GM12891 (cell line): ENCODE data around the gene NIPA2.
A peak's percentile ranks its signal among the peaks of the same experiment; 100 is the strongest.

ENCODE experiments used
- DNase-seq: peaks from one replicate; pipeline ENCODE4 v3.0.0; 2011; ENCODE audit warnings: low spot score; ENCODE audit not compliant: insufficient read length
- FAIRE-seq: peaks from 2 replicates; lab custom pipeline; 2011; peaks lifted over from hg19 to GRCh38; lab: Jason Lieb, UNC
- PAX5 ChIP-seq: IDR thresholded peaks from 2 replicates; pipeline ENCODE4 v1.6.1; 2011; ENCODE audit warnings: low read length, moderate library complexity, mild to moderate bottlenecking; ENCODE audit not compliant: insufficient read depth, severe bottlenecking
- POLR2A ChIP-seq: IDR thresholded peaks from 2 replicates; pipeline ENCODE4 v1.6.1; 2011; ENCODE audit warnings: low read depth, low read length, control low read depth
- POLR2AphosphoS5 ChIP-seq: IDR thresholded peaks from 2 replicates; pipeline ENCODE4 v1.6.1; 2011; ENCODE audit warnings: low read depth, low read length, control low read depth
- POU2F2 ChIP-seq: IDR thresholded peaks from 2 replicates; pipeline ENCODE4 v1.6.1; 2011; ENCODE audit warnings: low read depth, mild to moderate bottlenecking, control low read depth, low read length, moderate library complexity
- SPI1 ChIP-seq: IDR thresholded peaks from 2 replicates; pipeline ENCODE4 v1.6.1; 2011; ENCODE audit warnings: low read depth, low read length, control low read depth
- TAF1 ChIP-seq: IDR thresholded peaks from 2 replicates; pipeline ENCODE4 v1.6.1; 2011; ENCODE audit warnings: low read depth, low read length, control low read depth

The NIPA2 gene

DNA sequence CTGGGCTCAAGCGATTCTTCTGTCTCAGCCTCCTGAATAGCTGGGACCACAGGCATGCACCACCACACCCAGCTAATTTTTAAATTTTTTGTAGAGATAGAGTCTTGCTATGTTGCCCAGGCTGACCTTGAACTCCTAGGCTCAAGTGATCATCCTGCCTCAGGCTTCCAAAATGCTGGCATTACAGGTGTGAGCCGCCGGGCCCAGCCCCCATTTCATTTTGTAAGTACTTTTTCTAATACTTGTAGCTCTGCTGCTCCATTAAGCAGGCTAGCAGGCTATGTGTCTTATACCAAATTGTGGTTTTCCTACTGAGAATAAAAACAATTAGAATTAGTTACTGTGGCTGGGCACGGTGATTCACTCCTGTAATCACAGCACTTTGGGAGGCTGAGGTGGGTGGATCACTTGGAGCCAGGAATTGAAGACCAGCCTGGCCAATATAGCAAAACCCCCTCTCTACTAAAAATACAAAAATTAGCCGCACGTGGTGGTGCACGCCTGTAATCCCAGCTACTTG is 29.6 kb upstream of the NIPA2 start:
- TF ChIP-seq TAF1 (no peak), POU2F2 (no peak), POLR2A (no peak), SPI1 (no peak), PAX5 (no peak)
- DNase-seq (no peak), FAIRE-seq (no peak)

DNA sequence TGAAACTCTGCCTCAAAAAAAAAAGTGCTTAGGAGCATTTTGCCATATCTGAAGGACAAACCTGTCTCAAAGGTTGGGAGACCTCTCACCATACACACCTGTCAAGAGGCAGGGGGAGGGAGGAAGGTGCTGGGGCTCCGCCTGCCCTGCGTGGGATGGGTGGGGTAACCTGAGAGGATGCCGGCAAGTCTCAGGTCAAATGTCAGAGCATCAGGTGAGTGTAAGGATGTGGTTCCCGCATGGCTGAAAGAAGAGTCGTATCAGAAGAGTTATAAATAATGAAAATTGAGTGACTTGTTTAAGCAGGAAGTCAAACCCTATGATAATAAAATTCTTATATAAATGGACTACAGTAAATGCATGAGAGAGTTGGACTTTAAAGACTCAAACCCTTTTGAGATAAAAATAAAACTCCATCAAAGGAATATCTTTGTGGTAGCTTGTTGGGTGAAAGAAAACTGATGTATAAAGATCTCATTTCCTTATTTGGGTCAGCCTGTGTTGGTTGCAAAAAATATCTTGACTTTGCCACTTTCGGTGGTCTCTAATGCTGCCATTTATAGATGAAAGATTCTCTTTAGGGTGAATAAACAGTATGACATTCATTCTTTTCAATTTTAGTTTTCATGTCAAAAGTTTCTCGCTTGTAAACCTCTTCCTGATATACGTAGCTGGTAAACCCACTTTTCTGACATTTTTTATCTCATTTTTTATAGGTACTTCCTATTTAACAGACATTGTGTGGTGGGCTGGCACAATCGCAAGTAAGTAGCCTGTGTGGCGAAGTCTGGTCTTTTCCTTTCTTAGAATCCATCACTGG is 28.2 kb upstream of the NIPA2 start:
- FAIRE-seq (peak; percentile 72), DNase-seq (no peak)
- TF ChIP-seq POLR2A, result no peak
- TF ChIP-seq POLR2AphosphoS5, result no peak
- peak; percentile 63 for TF ChIP-seq SPI1
- TF ChIP-seq TAF1, result no peak
- TF ChIP-seq POU2F2, result no peak
- no peak for TF ChIP-seq PAX5

DNA sequence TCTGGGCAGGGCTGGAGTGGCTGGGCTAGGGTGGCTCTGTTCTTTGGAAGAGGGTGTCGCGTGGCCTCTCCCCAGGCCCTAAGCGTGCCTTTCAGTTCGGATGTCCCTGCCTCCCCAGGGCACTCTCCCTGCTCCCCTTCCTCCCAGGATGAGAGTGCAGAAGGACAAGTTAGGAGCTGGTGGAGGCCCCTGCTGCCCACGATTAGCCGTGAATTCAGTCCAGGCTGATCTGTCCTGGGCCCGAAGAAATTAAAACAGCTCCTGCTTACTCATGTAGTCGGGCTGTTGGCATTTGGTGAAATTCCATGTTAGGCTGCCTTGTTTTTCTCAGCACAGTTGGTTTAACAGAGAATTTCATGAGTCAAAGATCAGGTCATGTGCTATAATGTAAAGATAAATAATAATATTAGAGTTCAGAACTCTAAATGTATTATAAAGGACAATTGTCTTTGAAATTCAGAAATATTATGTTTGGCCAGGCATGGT is 27.6 kb upstream of the NIPA2 start:
- no peak for FAIRE-seq
- DNase-seq, result no peak
- TF ChIP-seq TAF1 (no peak), PAX5 (no peak), POLR2A (no peak), SPI1 (no peak), POLR2AphosphoS5 (no peak), POU2F2 (no peak)

DNA sequence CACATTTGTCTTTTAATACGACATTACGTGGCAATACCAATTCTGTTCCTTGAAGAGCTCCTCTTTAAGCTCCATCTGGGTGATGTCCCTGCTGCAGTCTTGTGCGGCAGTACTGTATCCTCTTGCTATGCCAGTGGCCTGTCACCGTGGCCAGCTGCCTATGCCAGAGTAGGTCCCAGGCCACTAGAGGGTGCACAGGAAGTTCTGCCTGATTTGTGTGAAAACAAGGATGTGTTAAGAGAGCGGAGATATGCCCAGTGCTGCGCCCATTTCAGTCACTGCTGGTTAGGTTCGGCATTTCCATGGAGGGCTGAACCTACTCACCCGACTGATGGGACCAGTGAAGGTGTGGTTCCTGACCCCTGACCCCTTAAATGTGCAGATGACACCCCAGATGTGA is 26.8 kb upstream of the NIPA2 start:
- TF ChIP-seq TAF1, result no peak
- TF ChIP-seq POU2F2, result no peak
- no peak for TF ChIP-seq POLR2AphosphoS5
- TF ChIP-seq PAX5, result no peak
- no peak for TF ChIP-seq SPI1
- no peak for TF ChIP-seq POLR2A
- DNase-seq, result no peak
- peak; percentile 13 for FAIRE-seq

DNA sequence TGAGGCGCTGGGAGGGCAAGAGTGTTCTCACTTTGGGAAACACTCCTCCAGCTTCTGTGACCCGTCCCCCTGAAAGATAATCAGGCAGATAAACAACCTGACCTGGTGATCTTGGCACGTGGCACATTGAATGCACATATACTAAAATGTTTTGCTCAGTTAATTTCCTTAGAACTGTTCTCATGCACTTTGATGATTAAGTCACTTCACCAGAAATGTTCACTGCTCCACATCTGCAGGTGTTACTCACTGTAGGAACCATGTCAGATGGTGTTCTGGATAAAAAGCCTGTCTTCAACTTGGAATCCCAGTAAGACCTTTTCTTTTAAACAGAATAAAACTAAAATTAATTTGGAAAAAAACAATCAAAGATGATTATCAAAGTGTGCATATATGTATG is 24.6 kb upstream of the NIPA2 start:
- DNase-seq, result no peak
- peak; percentile 35 for FAIRE-seq
- TF ChIP-seq PAX5 (no peak), TAF1 (no peak), POLR2A (no peak), POLR2AphosphoS5 (no peak), SPI1 (no peak), POU2F2 (no peak)

DNA sequence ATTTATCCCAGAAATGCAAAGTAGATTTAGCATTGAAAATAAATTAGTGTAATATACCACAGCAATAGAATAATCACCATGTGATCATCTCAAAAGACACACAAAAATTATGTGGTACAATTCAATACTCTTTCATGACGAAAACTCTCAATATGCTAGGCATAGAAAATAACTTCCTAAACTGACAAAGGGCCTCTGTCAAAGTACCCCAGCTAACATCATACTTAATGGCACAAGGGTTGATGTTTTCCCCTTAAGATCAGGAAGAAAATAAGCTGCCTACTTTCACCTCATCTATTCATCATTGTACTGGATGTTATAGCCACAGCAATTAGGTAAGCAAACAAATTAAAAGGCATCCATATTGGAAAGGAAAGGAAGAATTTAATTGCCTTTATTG is 22.7 kb upstream of the NIPA2 start:
- FAIRE-seq (no peak), DNase-seq (no peak)

DNA sequence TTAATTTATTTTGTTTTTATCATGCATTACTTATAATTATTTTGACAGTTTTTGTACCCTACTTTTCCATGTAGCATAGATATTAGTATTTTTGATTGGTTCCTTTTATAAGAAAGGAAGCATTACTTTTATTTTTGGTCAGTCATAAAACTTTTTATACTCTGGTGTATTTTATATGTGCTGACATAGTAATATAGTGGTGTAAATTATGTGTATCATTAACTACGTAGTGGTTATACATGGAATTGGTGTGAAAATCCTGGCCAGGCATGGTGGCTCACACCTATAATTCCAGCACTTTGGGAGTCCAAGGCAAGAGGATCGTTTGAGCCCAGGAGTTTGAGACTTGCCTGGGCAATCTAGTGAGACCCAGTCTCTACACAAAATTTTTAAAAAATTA is 18.8 kb upstream of the NIPA2 start:
- FAIRE-seq, result no peak
- TF ChIP-seq PAX5 (no peak), POLR2A (no peak), TAF1 (no peak), SPI1 (no peak), POU2F2 (no peak), POLR2AphosphoS5 (no peak)
- DNase-seq, result no peak

More for the DNA sequence above, 22.7 kb upstream of the NIPA2 start:
- TF ChIP-seq TAF1 (no peak), POU2F2 (no peak), SPI1 (no peak), PAX5 (no peak), POLR2A (no peak), POLR2AphosphoS5 (no peak)

DNA sequence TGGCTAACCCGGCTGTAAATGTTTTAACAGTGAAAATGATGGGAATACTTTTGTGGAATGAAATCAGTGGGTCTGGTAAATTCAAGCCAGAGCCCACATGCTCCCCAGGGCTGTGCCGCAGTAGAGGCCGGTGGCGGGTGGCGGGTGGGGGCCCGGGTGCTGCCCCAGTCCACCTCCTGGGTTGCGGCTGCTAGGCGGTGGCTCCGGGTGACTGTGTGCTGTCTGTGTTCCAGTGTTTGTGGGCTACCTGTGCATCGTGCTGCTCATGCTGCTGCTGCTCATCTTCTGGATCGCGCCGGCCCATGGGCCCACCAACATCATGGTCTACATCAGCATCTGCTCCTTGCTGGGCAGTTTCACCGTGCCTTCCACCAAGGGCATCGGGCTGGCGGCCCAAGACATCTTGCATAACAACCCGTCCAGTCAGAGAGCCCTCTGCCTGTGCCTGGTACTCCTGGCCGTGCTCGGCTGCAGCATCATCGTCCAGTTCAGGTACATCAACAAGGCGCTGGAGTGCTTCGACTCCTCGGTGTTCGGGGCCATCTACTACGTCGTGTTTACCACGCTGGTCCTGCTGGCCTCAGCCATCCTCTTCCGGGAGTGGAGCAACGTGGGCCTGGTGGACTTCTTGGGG is 14.9 kb upstream of the NIPA2 start:
- no peak for TF ChIP-seq POLR2AphosphoS5
- TF ChIP-seq TAF1, result no peak
- no peak for TF ChIP-seq POU2F2
- no peak for TF ChIP-seq SPI1
- no peak for TF ChIP-seq PAX5
- TF ChIP-seq POLR2A, result no peak
- DNase-seq (no peak), FAIRE-seq (no peak)

DNA sequence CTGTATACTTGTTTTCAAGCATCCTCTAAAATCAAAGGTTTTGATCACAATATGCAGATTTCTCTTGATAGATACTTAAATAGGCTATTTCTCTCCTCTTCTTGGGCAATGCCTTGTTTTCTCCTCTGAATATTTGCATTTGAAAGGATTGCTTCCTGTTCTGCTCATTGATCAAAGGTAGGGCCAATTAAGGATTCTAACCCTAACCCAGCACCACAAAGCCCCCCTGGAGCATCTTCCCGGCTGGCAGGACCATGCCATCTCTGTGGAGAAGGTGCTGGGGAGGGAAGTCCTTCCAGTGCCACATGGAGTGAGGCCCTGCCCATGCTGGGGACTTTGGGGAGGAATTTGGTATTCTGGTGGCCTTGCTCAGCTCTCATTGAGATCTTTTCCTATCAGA is 11.3 kb upstream of the NIPA2 start:
- TF ChIP-seq POLR2A, result no peak
- TF ChIP-seq POLR2AphosphoS5, result no peak
- no peak for TF ChIP-seq SPI1
- no peak for TF ChIP-seq PAX5
- no peak for TF ChIP-seq POU2F2
- TF ChIP-seq TAF1, result no peak
- DNase-seq, result no peak
- no peak for FAIRE-seq

DNA sequence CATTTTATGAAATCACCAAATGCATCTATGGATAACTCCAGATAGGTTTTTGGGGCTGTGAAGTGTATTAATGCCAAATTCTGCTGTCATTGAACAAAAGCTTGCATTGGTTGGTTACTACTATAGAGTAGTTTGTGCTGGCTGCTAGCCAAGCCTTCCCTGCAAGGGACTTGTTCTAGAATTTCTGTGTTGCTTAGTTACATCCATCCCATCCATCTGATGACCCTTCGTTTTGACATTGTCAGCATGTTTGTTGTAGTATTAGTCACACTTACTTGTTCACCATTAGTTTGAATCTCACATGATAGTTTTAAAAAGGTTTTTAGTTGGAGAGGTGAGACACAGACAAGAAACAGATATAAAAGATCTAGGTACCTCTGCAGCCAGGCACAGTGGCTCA is 7.0 kb upstream of the NIPA2 start:
- no peak for TF ChIP-seq PAX5
- no peak for TF ChIP-seq SPI1
- TF ChIP-seq POLR2AphosphoS5, result no peak
- TF ChIP-seq POU2F2, result no peak
- TF ChIP-seq POLR2A, result no peak
- no peak for TF ChIP-seq TAF1
- FAIRE-seq (no peak), DNase-seq (no peak)
